GM12875 (cell line): Measurements from ENCODE around the gene GPR25.
"Not testable (repeated sequence)": the region's sequence is repeated elsewhere in the genome, so short reads cannot be mapped to it uniquely, and the experiment has no call there.

ENCODE experiments used
- H3K4me3 ChIP-seq: one replicate; pipeline ENCODE4 v1.5.1; 2011; ENCODE audit warnings: low read depth, low read length, control low read depth
- TF ChIP-seq, protein P1 (sequence below): IDR thresholded peaks from 2 replicates; pipeline ENCODE4 v1.5.1; 2011; ENCODE audit warnings: low read depth, mild to moderate bottlenecking, control low read depth, inconsistent platforms, low read length, moderate library complexity, borderline replicate concordance; ENCODE audit not compliant: insufficient read depth

GPR25 gene

DNA sequence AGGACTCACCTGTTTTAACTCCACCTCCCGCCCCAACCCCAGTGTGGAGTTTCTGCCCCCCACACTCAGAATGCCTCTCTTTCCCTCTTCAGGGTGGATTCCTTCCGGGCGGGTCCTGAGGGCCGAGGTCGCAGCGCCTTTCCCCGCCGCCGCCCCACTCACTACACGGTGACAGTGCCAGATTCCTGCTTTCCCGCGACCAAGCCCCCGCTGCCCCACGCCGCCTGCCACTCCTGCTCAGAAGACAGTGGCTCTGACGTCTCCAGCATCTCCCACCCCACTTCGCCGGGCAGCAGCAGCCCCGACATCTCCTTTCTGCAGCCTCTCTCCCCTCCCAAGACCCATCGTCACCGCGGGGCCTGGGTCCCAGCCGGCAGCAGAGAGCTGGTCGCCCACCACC lies 38.6 kb downstream of the GPR25 start:
- TF ChIP-seq, protein P1, sequence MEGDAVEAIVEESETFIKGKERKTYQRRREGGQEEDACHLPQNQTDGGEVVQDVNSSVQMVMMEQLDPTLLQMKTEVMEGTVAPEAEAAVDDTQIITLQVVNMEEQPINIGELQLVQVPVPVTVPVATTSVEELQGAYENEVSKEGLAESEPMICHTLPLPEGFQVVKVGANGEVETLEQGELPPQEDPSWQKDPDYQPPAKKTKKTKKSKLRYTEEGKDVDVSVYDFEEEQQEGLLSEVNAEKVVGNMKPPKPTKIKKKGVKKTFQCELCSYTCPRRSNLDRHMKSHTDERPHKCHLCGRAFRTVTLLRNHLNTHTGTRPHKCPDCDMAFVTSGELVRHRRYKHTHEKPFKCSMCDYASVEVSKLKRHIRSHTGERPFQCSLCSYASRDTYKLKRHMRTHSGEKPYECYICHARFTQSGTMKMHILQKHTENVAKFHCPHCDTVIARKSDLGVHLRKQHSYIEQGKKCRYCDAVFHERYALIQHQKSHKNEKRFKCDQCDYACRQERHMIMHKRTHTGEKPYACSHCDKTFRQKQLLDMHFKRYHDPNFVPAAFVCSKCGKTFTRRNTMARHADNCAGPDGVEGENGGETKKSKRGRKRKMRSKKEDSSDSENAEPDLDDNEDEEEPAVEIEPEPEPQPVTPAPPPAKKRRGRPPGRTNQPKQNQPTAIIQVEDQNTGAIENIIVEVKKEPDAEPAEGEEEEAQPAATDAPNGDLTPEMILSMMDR = no peak

DNA sequence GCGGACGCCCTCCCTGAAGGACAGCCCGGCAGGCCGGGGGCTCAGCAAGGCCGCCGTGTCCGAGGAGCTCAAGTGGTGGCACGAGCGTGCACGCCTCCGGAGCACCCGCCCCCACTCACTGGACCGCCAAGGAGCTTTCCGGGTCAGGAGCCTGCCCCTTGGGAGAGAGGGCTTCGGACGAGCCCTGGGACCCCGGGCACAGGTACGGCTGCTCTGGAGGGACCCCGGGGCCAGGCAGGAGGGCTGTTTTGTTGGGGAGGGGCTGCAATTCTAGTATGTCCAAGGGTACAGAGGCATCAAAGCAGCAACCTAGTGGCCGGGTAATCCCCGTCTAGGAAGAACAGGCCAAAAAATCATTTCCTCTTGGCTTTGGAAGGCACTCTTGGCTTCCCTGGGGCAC lies 39.2 kb downstream of the GPR25 start:
- H3K4me3 ChIP-seq = not testable (repeated sequence)

More for the DNA sequence above, 38.6 kb downstream of the GPR25 start:
- H3K4me3 ChIP-seq = no peak overlapping the region

DNA sequence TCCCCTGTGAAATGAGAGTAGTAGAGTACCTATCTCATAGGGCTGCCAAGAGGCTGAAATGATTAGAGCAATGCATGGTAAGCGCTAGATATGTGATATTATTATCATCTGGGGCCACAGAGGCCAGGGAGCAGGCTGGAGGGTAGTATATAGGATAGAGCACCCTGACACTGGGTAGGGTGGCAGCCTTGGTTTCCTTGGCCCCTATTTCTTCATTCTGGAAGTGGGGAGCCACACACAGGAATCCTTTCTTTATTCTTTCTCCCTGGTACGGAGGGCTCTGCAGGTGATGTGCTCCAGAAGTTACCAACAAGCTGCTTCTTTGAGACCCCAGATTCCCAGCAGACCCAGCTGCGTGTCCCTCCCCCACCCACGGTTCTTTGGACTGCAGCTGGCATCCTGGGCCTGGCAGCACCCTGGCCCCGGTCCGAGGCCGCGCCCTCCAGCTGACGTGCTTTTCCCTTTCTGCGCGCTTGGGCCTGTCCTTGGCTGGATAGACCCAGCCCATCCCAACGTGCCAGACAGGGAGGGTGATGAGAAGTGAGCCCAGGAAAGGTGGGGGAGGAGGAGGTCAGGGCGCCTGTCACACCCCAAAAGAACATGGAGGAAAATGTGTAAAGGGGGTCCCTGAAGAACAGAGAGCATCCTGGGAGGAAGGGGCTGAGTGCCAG lies 40.1 kb downstream of the GPR25 start:
- no peak overlapping the region for H3K4me3 ChIP-seq
- TF ChIP-seq, protein P1 = no peak

DNA sequence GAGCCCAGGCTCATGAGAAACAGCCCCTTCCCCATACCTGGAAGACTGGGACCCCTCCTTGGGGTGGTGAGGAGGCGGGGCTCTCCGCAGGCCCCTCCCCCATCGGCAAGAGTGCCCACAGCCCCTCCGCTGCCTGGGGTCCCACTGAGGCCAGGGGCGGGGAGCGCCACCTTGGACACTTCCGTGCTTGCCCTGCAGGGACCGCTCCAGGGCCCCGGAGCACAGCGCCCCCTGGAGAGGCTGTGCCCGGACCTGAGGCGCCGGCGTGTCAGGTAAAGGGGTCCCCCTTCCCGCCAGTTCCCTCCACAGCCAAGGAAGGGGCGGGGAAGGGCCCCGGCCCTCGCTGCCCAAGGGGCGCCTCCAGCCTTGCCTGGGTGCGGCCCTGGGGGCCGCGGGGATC lies 43.4 kb downstream of the GPR25 start:
- TF ChIP-seq, protein P1 = peak; percentile 32; the same call in 1 of the 2 replicates

DNA sequence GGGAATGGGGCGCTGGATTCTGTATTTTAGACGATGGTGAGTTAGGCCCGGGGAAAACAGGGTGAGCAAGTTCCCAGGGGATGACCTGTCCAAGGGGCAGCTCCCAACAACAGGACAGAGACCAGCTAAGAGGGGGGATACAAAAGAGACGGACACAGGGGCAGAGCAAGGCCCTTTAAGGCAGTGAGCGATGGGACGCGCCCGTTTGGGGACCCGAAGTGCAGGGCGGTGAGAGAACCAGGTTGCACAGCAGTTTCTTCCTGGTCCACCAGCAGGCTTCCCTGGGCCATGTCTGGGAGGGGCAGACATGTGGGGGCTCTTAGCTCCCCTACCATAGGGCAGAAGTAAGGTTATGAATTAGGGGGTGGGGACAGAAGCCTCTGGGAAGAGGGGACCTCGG lies 43.9 kb downstream of the GPR25 start:
- no peak overlapping the region for H3K4me3 ChIP-seq
- TF ChIP-seq, protein P1 = no peak

More for the DNA sequence above, 43.4 kb downstream of the GPR25 start:
- no peak overlapping the region for H3K4me3 ChIP-seq

DNA sequence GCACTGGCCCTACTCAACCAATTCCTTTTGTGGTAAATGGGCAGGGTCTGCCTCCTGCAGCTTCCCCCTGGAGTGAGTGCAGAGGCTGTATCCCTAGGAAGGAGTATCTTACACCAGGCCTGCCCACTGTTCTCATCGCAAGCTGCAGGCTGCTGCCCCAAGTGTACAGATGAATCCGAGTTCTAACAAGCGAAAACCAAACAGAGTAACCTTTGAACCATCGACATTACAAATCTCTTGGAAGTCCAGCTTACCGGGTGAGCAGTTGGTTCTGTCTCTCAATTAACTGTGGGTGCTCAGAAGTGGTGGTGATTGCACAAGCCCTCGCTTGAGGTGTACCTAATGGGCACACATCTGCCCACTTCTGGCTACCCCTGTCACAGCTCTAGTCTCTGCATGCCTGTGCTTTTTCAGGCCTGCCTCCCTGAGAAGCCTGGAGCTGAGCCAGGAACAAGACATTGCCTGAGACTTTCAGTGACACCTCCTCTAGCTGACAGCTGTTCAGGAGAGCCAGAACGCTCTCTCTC lies 44.6 kb downstream of the GPR25 start:
- H3K4me3 ChIP-seq = no peak overlapping the region
- TF ChIP-seq, protein P1 = no peak

DNA sequence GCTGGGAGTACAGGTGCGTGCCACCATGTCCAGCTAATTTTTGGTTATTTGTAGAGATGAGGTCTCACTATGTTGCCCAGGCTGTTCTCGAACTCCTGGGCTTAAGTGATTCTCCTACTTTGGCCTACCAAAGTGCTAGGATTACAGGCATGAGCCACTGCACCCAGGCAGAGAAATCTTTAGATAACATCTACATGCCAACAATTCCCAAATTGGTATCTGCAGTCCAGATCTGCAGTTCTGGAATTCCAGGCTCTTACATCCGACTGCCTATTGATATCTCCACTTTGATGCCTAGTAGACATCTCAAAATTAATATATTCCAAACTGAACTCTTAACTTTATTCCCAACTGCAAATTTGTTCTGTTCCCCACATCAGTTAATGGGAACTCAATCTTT lies 45.2 kb downstream of the GPR25 start:
- TF ChIP-seq, protein P1 = no peak
- no peak overlapping the region for H3K4me3 ChIP-seq
